Measurements from ENCODE around the gene SERPINA4. TPM values are rescaled to one million over a fixed set of nuclear protein-coding genes. Genes with fewer than 3 reads are reported as not detected.

Gene SERPINA4
- total and polyA plus RNA-seq, 4 donors: not detected

- intact Hi-C loops (cut with DNase I): no loop called here
- no peaks in the 10 kb centered on the region for H3K27me3 ChIP-seq (ENCODE audit: control insufficient read depth in 1 of 2, insufficient read depth in 2 of 2, low read length in 1 of 2)
- no peaks in the 10 kb centered on the region for H3K36me3 ChIP-seq (ENCODE audit: control insufficient read depth in 1 of 2, insufficient read depth in 2 of 2, low read length in 1 of 2)
- H3K27ac ChIP-seq (ENCODE audit: low read depth in 1 of 2, low read length in 2 of 2): no peak overlapping the region
- H3K4me1 ChIP-seq (ENCODE audit: control insufficient read depth in 1 of 2, insufficient read depth in 2 of 2, low read length in 2 of 2): no peaks in the 10 kb centered on the region
- ATAC-seq (ENCODE audit: low FRiP score) (no peak), DNase-seq (no peak)
- H3K4me3 ChIP-seq (ENCODE audit: low read length in 2 of 2): no peak overlapping the region
- no peaks in the 10 kb centered on the region for H3K9me3 ChIP-seq (ENCODE audit: control insufficient read depth, low read length)
- 82 to 87% methylated on average over 8 of the region's 8 CpGs for WGBS, 2 donors
Measured at GRCh38 chr14:94523265-94523664, 38.0 kb upstream of the SERPINA4 start.

DNA sequence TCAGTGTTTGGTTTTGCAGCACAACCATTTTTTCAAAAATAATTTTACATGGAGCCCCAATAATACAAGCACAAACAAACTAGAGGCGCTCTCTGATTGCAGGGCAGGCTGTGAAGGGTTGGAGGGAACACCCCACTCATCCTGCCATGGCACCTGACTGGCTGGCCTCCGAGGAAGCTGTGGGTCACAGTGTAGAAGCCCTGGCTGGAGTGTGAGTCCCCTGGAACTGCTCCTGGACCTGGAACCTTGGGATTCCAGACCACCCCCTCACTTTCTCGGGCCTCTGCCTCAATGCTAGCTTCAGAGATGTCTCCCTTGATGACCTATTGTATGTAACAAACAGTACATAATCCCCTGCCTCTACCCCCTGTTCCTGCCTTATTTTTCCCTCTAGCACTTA is 37.1 kb upstream of the SERPINA4 start:
- H3K27me3 ChIP-seq (ENCODE audit: control insufficient read depth in 1 of 2, insufficient read depth in 2 of 2, low read length in 1 of 2): no peaks in the 10 kb centered on the region
- DNase-seq (no peak), ATAC-seq (ENCODE audit: low FRiP score) (no peak)
- 65 to 70% methylated on average over 3 of the region's 3 CpGs for WGBS, 2 donors
- H3K27ac ChIP-seq (ENCODE audit: low read depth in 1 of 2, low read length in 2 of 2): no peak overlapping the region
- no peak overlapping the region for H3K4me3 ChIP-seq (ENCODE audit: low read length in 2 of 2)
- H3K9me3 ChIP-seq (ENCODE audit: control insufficient read depth, low read length): no peaks in the 10 kb centered on the region
- H3K4me1 ChIP-seq (ENCODE audit: control insufficient read depth in 1 of 2, insufficient read depth in 2 of 2, low read length in 2 of 2): no peaks in the 10 kb centered on the region
- intact Hi-C loops (cut with DNase I): no loop called here
- H3K36me3 ChIP-seq (ENCODE audit: control insufficient read depth in 1 of 2, insufficient read depth in 2 of 2, low read length in 1 of 2): no peaks in the 10 kb centered on the region

DNA sequence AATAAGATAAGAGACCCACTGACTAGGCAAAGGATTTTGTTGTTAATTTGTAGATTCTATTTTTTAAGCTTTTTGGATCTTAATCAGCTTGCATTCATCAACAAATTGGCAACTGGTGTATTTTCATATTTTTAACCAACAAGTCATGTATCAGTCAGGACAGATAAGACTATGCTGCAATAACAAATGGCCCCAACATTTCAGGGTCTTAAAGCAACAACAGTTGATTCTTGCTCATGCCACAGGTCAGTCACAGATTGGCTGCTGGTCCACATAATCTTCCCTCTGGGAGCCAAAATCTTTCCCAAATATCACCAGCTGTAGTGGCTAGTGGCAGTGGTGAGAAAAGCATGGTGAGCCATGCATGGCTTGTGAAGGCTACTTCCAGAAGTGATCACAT is 30.1 kb upstream of the SERPINA4 start:
- H3K27ac ChIP-seq (ENCODE audit: low read depth in 1 of 2, low read length in 2 of 2): no peak overlapping the region
- DNase-seq (no peak), ATAC-seq (ENCODE audit: low FRiP score) (no peak)
- peaks cover 0 to 1% of the 10 kb centered on the region in 2 donors for H3K27me3 ChIP-seq (ENCODE audit: control insufficient read depth in 1 of 2, insufficient read depth in 2 of 2, low read length in 1 of 2)
- H3K9me3 ChIP-seq (ENCODE audit: control insufficient read depth, low read length): peaks cover 6% of the 10 kb centered on the region
- intact Hi-C loops (cut with DNase I): no loop called here
- no peaks in the 10 kb centered on the region for H3K4me1 ChIP-seq (ENCODE audit: control insufficient read depth in 1 of 2, insufficient read depth in 2 of 2, low read length in 2 of 2)
- no peaks in the 10 kb centered on the region for H3K36me3 ChIP-seq (ENCODE audit: control insufficient read depth in 1 of 2, insufficient read depth in 2 of 2, low read length in 1 of 2)
- H3K4me3 ChIP-seq (ENCODE audit: low read length in 2 of 2): no peak overlapping the region

GRCh38 chr14:94532447-94532846 is 28.8 kb upstream of the SERPINA4 start:
- Histone ChIP-seq H3K4me1 (ENCODE audit: control insufficient read depth in 1 of 2, insufficient read depth in 2 of 2, low read length in 2 of 2) (no peaks in the 10 kb centered on the region), H3K27ac (ENCODE audit: low read depth in 1 of 2, low read length in 2 of 2) (no peak overlapping the region), H3K36me3 (ENCODE audit: control insufficient read depth in 1 of 2, insufficient read depth in 2 of 2, low read length in 1 of 2) (no peaks in the 10 kb centered on the region), H3K4me3 (ENCODE audit: low read length in 2 of 2) (no peak overlapping the region), H3K9me3 (ENCODE audit: control insufficient read depth, low read length) (peaks cover 6% of the 10 kb centered on the region), H3K27me3 (ENCODE audit: control insufficient read depth in 1 of 2, insufficient read depth in 2 of 2, low read length in 1 of 2) (peaks cover 0 to 1% of the 10 kb centered on the region in 2 donors)
- no peak for DNase-seq
- no peak for ATAC-seq (ENCODE audit: low FRiP score)
- 15 to 33% methylated on average over 2 of the region's 2 CpGs for WGBS, 2 donors
- intact Hi-C loops (cut with DNase I): no loop called here

DNA sequence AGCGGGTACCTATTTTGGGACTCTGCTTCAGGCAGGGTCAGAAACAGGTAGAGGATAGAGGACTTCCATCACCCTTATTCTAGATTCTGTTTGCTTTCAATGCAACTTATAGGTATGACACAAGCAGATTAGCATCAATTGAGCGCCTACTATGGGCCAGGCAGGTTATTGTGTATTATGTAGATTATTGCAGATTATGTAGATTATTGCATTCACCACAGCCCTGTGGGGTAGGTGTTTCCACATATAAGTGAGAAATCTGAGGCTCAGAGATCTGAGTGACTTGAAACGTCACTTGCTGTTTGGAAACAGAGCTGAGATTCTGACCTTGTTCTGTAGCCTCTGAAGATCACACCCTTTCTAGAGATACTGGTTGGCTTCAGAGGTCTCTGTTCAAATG is 25.7 kb upstream of the SERPINA4 start:
- ATAC-seq (ENCODE audit: low FRiP score) (no peak), DNase-seq (no peak)
- H3K9me3 ChIP-seq (ENCODE audit: control insufficient read depth, low read length): peaks cover 6% of the 10 kb centered on the region
- no peaks in the 10 kb centered on the region for H3K4me1 ChIP-seq (ENCODE audit: control insufficient read depth in 1 of 2, insufficient read depth in 2 of 2, low read length in 2 of 2)
- no peak overlapping the region for H3K4me3 ChIP-seq (ENCODE audit: low read length in 2 of 2)
- H3K36me3 ChIP-seq (ENCODE audit: control insufficient read depth in 1 of 2, insufficient read depth in 2 of 2, low read length in 1 of 2): no peaks in the 10 kb centered on the region
- intact Hi-C loops (cut with DNase I): no loop called here
- H3K27ac ChIP-seq (ENCODE audit: low read depth in 1 of 2, low read length in 2 of 2): no peak overlapping the region
- WGBS, 2 donors: 68 to 70% methylated on average over 3 of the region's 3 CpGs
- peaks cover 0 to 1% of the 10 kb centered on the region in 2 donors for H3K27me3 ChIP-seq (ENCODE audit: control insufficient read depth in 1 of 2, insufficient read depth in 2 of 2, low read length in 1 of 2)

DNA sequence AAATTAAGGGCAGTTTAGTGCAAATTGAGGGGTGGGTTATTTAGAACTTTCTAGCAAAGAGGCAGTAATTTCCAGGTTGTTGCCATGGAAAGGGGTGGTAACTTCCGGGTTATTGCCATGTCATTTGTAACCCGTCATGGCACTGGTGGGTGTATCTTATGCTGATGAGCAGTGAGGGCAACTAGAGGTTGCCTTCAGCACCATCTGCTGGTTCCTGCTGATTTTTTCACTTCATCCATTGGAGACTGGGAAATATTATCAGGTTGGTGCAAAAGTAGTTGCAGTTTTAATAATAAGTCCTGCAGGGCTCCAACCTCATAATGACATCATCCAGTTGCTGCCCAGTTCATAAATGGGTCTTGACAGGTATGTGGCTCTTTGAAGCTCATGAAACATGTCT is 24.4 kb upstream of the SERPINA4 start:
- peaks cover 0 to 1% of the 10 kb centered on the region in 2 donors for H3K27me3 ChIP-seq (ENCODE audit: control insufficient read depth in 1 of 2, insufficient read depth in 2 of 2, low read length in 1 of 2)
- peaks cover 4% of the 10 kb centered on the region for H3K9me3 ChIP-seq (ENCODE audit: control insufficient read depth, low read length)
- H3K4me3 ChIP-seq (ENCODE audit: low read length in 2 of 2): no peak overlapping the region
- no peaks in the 10 kb centered on the region for H3K36me3 ChIP-seq (ENCODE audit: control insufficient read depth in 1 of 2, insufficient read depth in 2 of 2, low read length in 1 of 2)
- 50 to 52% methylated on average over 2 of the region's 2 CpGs for WGBS, 2 donors
- H3K4me1 ChIP-seq (ENCODE audit: control insufficient read depth in 1 of 2, insufficient read depth in 2 of 2, low read length in 2 of 2): no peaks in the 10 kb centered on the region
- DNase-seq (no peak), ATAC-seq (ENCODE audit: low FRiP score) (no peak)
- intact Hi-C loops (cut with DNase I): no loop called here
- no peak overlapping the region for H3K27ac ChIP-seq (ENCODE audit: low read depth in 1 of 2, low read length in 2 of 2)

- Histone ChIP-seq H3K4me3 (ENCODE audit: low read length in 2 of 2) (no peak overlapping the region), H3K27ac (ENCODE audit: low read depth in 1 of 2, low read length in 2 of 2) (no peak overlapping the region), H3K27me3 (ENCODE audit: control insufficient read depth in 1 of 2, insufficient read depth in 2 of 2, low read length in 1 of 2) (peaks cover 0 to 4% of the 10 kb centered on the region in 2 donors), H3K4me1 (ENCODE audit: control insufficient read depth in 1 of 2, insufficient read depth in 2 of 2, low read length in 2 of 2) (no peaks in the 10 kb centered on the region), H3K9me3 (ENCODE audit: control insufficient read depth, low read length) (peaks cover 4% of the 10 kb centered on the region), H3K36me3 (ENCODE audit: control insufficient read depth in 1 of 2, insufficient read depth in 2 of 2, low read length in 1 of 2) (no peaks in the 10 kb centered on the region)
- DNase-seq (no peak), ATAC-seq (ENCODE audit: low FRiP score) (no peak)
- WGBS, 2 donors: 80% methylated on average over 6 of the region's 6 CpGs
- intact Hi-C loops (cut with DNase I): no loop called here
Measured at GRCh38 chr14:94538070-94538740, 23.0 kb upstream of the SERPINA4 start.

DNA sequence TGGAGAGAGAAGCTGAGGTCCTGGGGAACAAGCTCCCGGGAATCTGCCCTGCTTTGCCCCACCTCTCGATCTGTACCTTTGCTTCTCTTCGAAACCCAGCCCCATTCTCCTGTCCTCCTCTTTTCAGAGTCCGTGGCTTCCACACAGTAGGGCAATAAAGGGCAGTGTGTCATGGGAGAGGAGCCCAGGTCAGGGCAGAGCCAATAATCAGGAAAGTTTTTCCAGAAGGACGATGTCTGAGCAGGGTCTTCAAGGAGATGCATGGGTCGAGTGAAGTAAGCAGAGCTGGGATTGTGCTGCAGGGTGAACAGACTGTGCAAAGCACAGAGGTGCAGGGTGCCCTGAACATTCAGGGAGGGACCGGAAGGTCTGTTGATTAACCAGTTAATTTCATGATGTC is 22.1 kb upstream of the SERPINA4 start:
- no peak for ATAC-seq (ENCODE audit: low FRiP score)

DNA sequence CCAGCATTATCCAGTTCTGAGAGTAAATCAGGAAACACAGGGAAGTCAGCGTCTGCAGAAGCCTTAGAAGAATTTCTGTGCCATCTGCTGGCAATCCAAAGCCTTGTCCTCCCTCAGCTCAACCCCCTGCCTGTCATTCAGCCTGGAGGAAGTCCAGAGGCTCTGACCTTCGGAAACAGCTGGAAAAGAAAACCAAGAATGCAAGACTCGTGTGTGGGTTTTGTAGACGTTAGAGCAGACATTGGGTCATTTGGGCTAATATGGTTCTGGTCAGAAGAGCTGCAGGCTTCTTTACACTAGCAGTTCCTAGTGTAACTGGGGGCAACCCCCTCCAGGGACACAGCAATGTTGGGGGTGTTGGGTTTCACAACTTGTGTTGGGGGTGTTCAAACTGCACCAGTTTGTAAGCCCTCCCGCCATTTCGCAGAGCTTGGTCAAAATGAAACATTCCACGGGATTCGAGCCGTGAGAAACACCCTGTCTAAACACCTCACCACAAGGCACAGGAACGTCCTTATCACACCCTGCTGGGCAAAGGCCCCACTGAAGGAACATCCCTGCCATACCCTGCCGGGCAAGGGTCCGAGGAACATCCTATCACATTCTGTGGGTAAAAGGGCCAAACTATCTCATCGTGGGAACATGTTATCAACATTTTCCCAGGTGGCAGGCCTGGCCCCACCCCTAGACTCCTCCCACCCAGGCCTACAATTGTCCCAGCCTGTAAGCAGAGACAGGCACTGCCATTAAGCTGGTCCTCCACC is 21.0 kb upstream of the SERPINA4 start:
- intact Hi-C loops (cut with DNase I): no loop called here
- H3K27ac ChIP-seq (ENCODE audit: low read depth in 1 of 2, low read length in 2 of 2): no peak overlapping the region
- H3K9me3 ChIP-seq (ENCODE audit: control insufficient read depth, low read length): peaks cover under 1% of the 10 kb centered on the region
- no peak for DNase-seq
- ATAC-seq (ENCODE audit: low FRiP score): no peak
- no peaks in the 10 kb centered on the region for H3K36me3 ChIP-seq (ENCODE audit: control insufficient read depth in 1 of 2, insufficient read depth in 2 of 2, low read length in 1 of 2)
- H3K4me3 ChIP-seq (ENCODE audit: low read length in 2 of 2): no peak overlapping the region
- WGBS, 2 donors: 29 to 30% methylated on average over 13 of the region's 13 CpGs
- H3K27me3 ChIP-seq (ENCODE audit: control insufficient read depth in 1 of 2, insufficient read depth in 2 of 2, low read length in 1 of 2): peaks cover 0 to 2% of the 10 kb centered on the region in 2 donors
- H3K4me1 ChIP-seq (ENCODE audit: control insufficient read depth in 1 of 2, insufficient read depth in 2 of 2, low read length in 2 of 2): no peaks in the 10 kb centered on the region

More for the DNA sequence above, 22.1 kb upstream of the SERPINA4 start:
- intact Hi-C loops (cut with DNase I): no loop called here
- Histone ChIP-seq H3K4me3 (ENCODE audit: low read length in 2 of 2) (no peak overlapping the region), H3K27ac (ENCODE audit: low read depth in 1 of 2, low read length in 2 of 2) (no peak overlapping the region), H3K27me3 (ENCODE audit: control insufficient read depth in 1 of 2, insufficient read depth in 2 of 2, low read length in 1 of 2) (peaks cover 0 to 2% of the 10 kb centered on the region in 2 donors), H3K4me1 (ENCODE audit: control insufficient read depth in 1 of 2, insufficient read depth in 2 of 2, low read length in 2 of 2) (no peaks in the 10 kb centered on the region), H3K36me3 (ENCODE audit: control insufficient read depth in 1 of 2, insufficient read depth in 2 of 2, low read length in 1 of 2) (no peaks in the 10 kb centered on the region), H3K9me3 (ENCODE audit: control insufficient read depth, low read length) (peaks cover 1% of the 10 kb centered on the region)
- no peak for DNase-seq
- 76 to 78% methylated on average over 7 of the region's 7 CpGs for WGBS, 2 donors

Measured in aorta (tissue), 5 donors.